ENCODE measurements around the gene PHAF1.
A peak's percentile ranks its signal among the peaks of the same experiment; 100 is the strongest.

Gene PHAF1

GRCh38 chr16:67109407-67110135 is at the start of gene PHAF1:
TSS of gene PHAF1 (plus strand) at chr16:67109941. CDS start at chr16:67110176, 235 bp downstream.
- H3K27ac ChIP-seq (ENCODE audit: low read length), result peak within 1 kb of the TSS; percentile 72
- H3K9me3 ChIP-seq (ENCODE audit: control insufficient read depth in 1 of 2, low read length in 2 of 2), result no peaks in the 10 kb centered on the region
- no peaks in the 10 kb centered on the region for H3K36me3 ChIP-seq (ENCODE audit: control insufficient read depth in 1 of 2, insufficient read depth in 2 of 2, low read length in 2 of 2)
- no peaks in the 10 kb centered on the region for H3K27me3 ChIP-seq (ENCODE audit: low read depth, low read length)
- H3K4me3 ChIP-seq (ENCODE audit: low read depth in 1 of 2, low read length in 2 of 2), result peak within 1 kb of the TSS; percentile 99 to 100
- peaks cover 9 to 29% of the 10 kb centered on the region in 2 donors for H3K4me1 ChIP-seq (ENCODE audit: control insufficient read depth in 1 of 2, insufficient read depth in 2 of 2, low read length in 2 of 2)

- H3K27me3 ChIP-seq (ENCODE audit: low read depth, low read length), result no peaks in the 10 kb centered on the region
- H3K4me1 ChIP-seq (ENCODE audit: control insufficient read depth in 1 of 2, insufficient read depth in 2 of 2, low read length in 2 of 2), result no peaks in the 10 kb centered on the region
- H3K4me3 ChIP-seq (ENCODE audit: low read depth in 1 of 2, low read length in 2 of 2), result no peak overlapping the region
- H3K36me3 ChIP-seq (ENCODE audit: control insufficient read depth in 1 of 2, insufficient read depth in 2 of 2, low read length in 2 of 2), result peaks cover 9 to 11% of the 10 kb centered on the region in 2 donors
- H3K27ac ChIP-seq (ENCODE audit: low read length), result no peak overlapping the region
- no peaks in the 10 kb centered on the region for H3K9me3 ChIP-seq (ENCODE audit: control insufficient read depth in 1 of 2, low read length in 2 of 2)
Measured at GRCh38 chr16:67063008-67063407, 46.7 kb upstream of the PHAF1 start.

GRCh38 chr16:67068212-67068753 is 41.5 kb upstream of the PHAF1 start:
- no peak overlapping the region for H3K4me3 ChIP-seq (ENCODE audit: low read depth in 1 of 2, low read length in 2 of 2)
- peaks cover 23 to 31% of the 10 kb centered on the region in 2 donors for H3K36me3 ChIP-seq (ENCODE audit: control insufficient read depth in 1 of 2, insufficient read depth in 2 of 2, low read length in 2 of 2)
- H3K27ac ChIP-seq (ENCODE audit: low read length), result no peak overlapping the region
- no peaks in the 10 kb centered on the region for H3K4me1 ChIP-seq (ENCODE audit: control insufficient read depth in 1 of 2, insufficient read depth in 2 of 2, low read length in 2 of 2)
- H3K9me3 ChIP-seq (ENCODE audit: control insufficient read depth in 1 of 2, low read length in 2 of 2), result no peaks in the 10 kb centered on the region
- no peaks in the 10 kb centered on the region for H3K27me3 ChIP-seq (ENCODE audit: low read depth, low read length)

- Histone ChIP-seq H3K9me3 (ENCODE audit: control insufficient read depth in 1 of 2, low read length in 2 of 2) (no peaks in the 10 kb centered on the region), H3K36me3 (ENCODE audit: control insufficient read depth in 1 of 2, insufficient read depth in 2 of 2, low read length in 2 of 2) (peaks cover 29 to 41% of the 10 kb centered on the region in 2 donors), H3K4me1 (ENCODE audit: control insufficient read depth in 1 of 2, insufficient read depth in 2 of 2, low read length in 2 of 2) (no peaks in the 10 kb centered on the region), H3K27ac (ENCODE audit: low read length) (no peak overlapping the region), H3K27me3 (ENCODE audit: low read depth, low read length) (no peaks in the 10 kb centered on the region), H3K4me3 (ENCODE audit: low read depth in 1 of 2, low read length in 2 of 2) (no peak overlapping the region)
Measured at GRCh38 chr16:67071476-67072048, 38.2 kb upstream of the PHAF1 start.

GRCh38 chr16:67075331-67075730 is 34.4 kb upstream of the PHAF1 start:
- peaks cover 10 to 29% of the 10 kb centered on the region in 2 donors for H3K36me3 ChIP-seq (ENCODE audit: control insufficient read depth in 1 of 2, insufficient read depth in 2 of 2, low read length in 2 of 2)
- no peaks in the 10 kb centered on the region for H3K9me3 ChIP-seq (ENCODE audit: control insufficient read depth in 1 of 2, low read length in 2 of 2)
- H3K4me3 ChIP-seq (ENCODE audit: low read depth in 1 of 2, low read length in 2 of 2), result no peak overlapping the region

GRCh38 chr16:67077871-67078270 is 31.9 kb upstream of the PHAF1 start:
- Histone ChIP-seq H3K27ac (ENCODE audit: low read length) (no peak overlapping the region), H3K4me1 (ENCODE audit: control insufficient read depth in 1 of 2, insufficient read depth in 2 of 2, low read length in 2 of 2) (no peaks in the 10 kb centered on the region), H3K36me3 (ENCODE audit: control insufficient read depth in 1 of 2, insufficient read depth in 2 of 2, low read length in 2 of 2) (peaks cover 3 to 25% of the 10 kb centered on the region in 2 donors), H3K4me3 (ENCODE audit: low read depth in 1 of 2, low read length in 2 of 2) (no peak overlapping the region), H3K9me3 (ENCODE audit: control insufficient read depth in 1 of 2, low read length in 2 of 2) (no peaks in the 10 kb centered on the region), H3K27me3 (ENCODE audit: low read depth, low read length) (no peaks in the 10 kb centered on the region)

More at GRCh38 chr16:67075331-67075730, 34.4 kb upstream of the PHAF1 start:
- Histone ChIP-seq H3K27me3 (ENCODE audit: low read depth, low read length) (no peaks in the 10 kb centered on the region), H3K4me1 (ENCODE audit: control insufficient read depth in 1 of 2, insufficient read depth in 2 of 2, low read length in 2 of 2) (no peaks in the 10 kb centered on the region), H3K27ac (ENCODE audit: low read length) (no peak overlapping the region)

GRCh38 chr16:67082100-67082499 is 27.6 kb upstream of the PHAF1 start:
- H3K27ac ChIP-seq (ENCODE audit: low read length), result no peak overlapping the region
- H3K4me3 ChIP-seq (ENCODE audit: low read depth in 1 of 2, low read length in 2 of 2), result no peak overlapping the region
- peaks cover 1 to 4% of the 10 kb centered on the region in 2 donors for H3K36me3 ChIP-seq (ENCODE audit: control insufficient read depth in 1 of 2, insufficient read depth in 2 of 2, low read length in 2 of 2)
- no peaks in the 10 kb centered on the region for H3K9me3 ChIP-seq (ENCODE audit: control insufficient read depth in 1 of 2, low read length in 2 of 2)
- peaks cover 0 to 8% of the 10 kb centered on the region in 2 donors for H3K4me1 ChIP-seq (ENCODE audit: control insufficient read depth in 1 of 2, insufficient read depth in 2 of 2, low read length in 2 of 2)
- H3K27me3 ChIP-seq (ENCODE audit: low read depth, low read length), result no peaks in the 10 kb centered on the region

- Histone ChIP-seq H3K4me3 (ENCODE audit: low read depth in 1 of 2, low read length in 2 of 2) (no peak overlapping the region), H3K4me1 (ENCODE audit: control insufficient read depth in 1 of 2, insufficient read depth in 2 of 2, low read length in 2 of 2) (peaks cover 0 to 8% of the 10 kb centered on the region in 2 donors), H3K27ac (ENCODE audit: low read length) (no peak overlapping the region), H3K9me3 (ENCODE audit: control insufficient read depth in 1 of 2, low read length in 2 of 2) (no peaks in the 10 kb centered on the region), H3K36me3 (ENCODE audit: control insufficient read depth in 1 of 2, insufficient read depth in 2 of 2, low read length in 2 of 2) (peaks cover 0 to 4% of the 10 kb centered on the region in 2 donors), H3K27me3 (ENCODE audit: low read depth, low read length) (no peaks in the 10 kb centered on the region)
Measured at GRCh38 chr16:67082891-67083290, 26.9 kb upstream of the PHAF1 start.

GRCh38 chr16:67084345-67085028 is 25.3 kb upstream of the PHAF1 start:
- no peaks in the 10 kb centered on the region for H3K27me3 ChIP-seq (ENCODE audit: low read depth, low read length)
- no peaks in the 10 kb centered on the region for H3K9me3 ChIP-seq (ENCODE audit: control insufficient read depth in 1 of 2, low read length in 2 of 2)
- H3K4me1 ChIP-seq (ENCODE audit: control insufficient read depth in 1 of 2, insufficient read depth in 2 of 2, low read length in 2 of 2), result peaks cover 0 to 8% of the 10 kb centered on the region in 2 donors
- H3K27ac ChIP-seq (ENCODE audit: low read length), result no peak overlapping the region
- no peak overlapping the region for H3K4me3 ChIP-seq (ENCODE audit: low read depth in 1 of 2, low read length in 2 of 2)
- H3K36me3 ChIP-seq (ENCODE audit: control insufficient read depth in 1 of 2, insufficient read depth in 2 of 2, low read length in 2 of 2), result peaks cover 0 to 2% of the 10 kb centered on the region in 2 donors

- Histone ChIP-seq H3K27me3 (ENCODE audit: low read depth, low read length) (no peaks in the 10 kb centered on the region), H3K27ac (ENCODE audit: low read length) (no peak overlapping the region), H3K36me3 (ENCODE audit: control insufficient read depth in 1 of 2, insufficient read depth in 2 of 2, low read length in 2 of 2) (peaks cover 0 to 6% of the 10 kb centered on the region in 2 donors), H3K4me1 (ENCODE audit: control insufficient read depth in 1 of 2, insufficient read depth in 2 of 2, low read length in 2 of 2) (peaks cover 0 to 8% of the 10 kb centered on the region in 2 donors), H3K4me3 (ENCODE audit: low read depth in 1 of 2, low read length in 2 of 2) (no peak overlapping the region), H3K9me3 (ENCODE audit: control insufficient read depth in 1 of 2, low read length in 2 of 2) (no peaks in the 10 kb centered on the region)
Measured at GRCh38 chr16:67086822-67087221, 22.9 kb upstream of the PHAF1 start.

GRCh38 chr16:67087291-67087690 is 22.4 kb upstream of the PHAF1 start:
- Histone ChIP-seq H3K27me3 (ENCODE audit: low read depth, low read length) (no peaks in the 10 kb centered on the region), H3K9me3 (ENCODE audit: control insufficient read depth in 1 of 2, low read length in 2 of 2) (no peaks in the 10 kb centered on the region), H3K4me1 (ENCODE audit: control insufficient read depth in 1 of 2, insufficient read depth in 2 of 2, low read length in 2 of 2) (peaks cover 0 to 8% of the 10 kb centered on the region in 2 donors), H3K27ac (ENCODE audit: low read length) (no peak overlapping the region), H3K36me3 (ENCODE audit: control insufficient read depth in 1 of 2, insufficient read depth in 2 of 2, low read length in 2 of 2) (peaks cover 0 to 6% of the 10 kb centered on the region in 2 donors), H3K4me3 (ENCODE audit: low read depth in 1 of 2, low read length in 2 of 2) (no peak overlapping the region)
